Middle frontal gyrus (tissue), 1 donor: ENCODE measurements around the gene SPIN3.
A peak's percentile ranks its signal among the peaks of the same experiment; 100 is the strongest.
"Not testable (repeated sequence)": the region's sequence is repeated elsewhere in the genome, so short reads cannot be mapped to it uniquely, and the experiment has no call there.

Experiments used
- DNase-seq: peaks from one replicate; pipeline ENCODE4 v3.0.0-alpha.2; 2015; ENCODE audit warnings: low spot score; ENCODE audit errors: extremely low spot score

SPIN3 gene

GRCh38 chrX:56995271-56995994, at the start of gene SPIN3:
Gene SPIN3, minus strand, starts transcription at chrX:56995541. Its CDS starts 594 bp downstream, at chrX:56994947.
- peak; percentile 53 for DNase-seq

- no peak for DNase-seq
Observed at GRCh38 chrX:57044245-57044644, 48.9 kb upstream of the SPIN3 start.

DNA sequence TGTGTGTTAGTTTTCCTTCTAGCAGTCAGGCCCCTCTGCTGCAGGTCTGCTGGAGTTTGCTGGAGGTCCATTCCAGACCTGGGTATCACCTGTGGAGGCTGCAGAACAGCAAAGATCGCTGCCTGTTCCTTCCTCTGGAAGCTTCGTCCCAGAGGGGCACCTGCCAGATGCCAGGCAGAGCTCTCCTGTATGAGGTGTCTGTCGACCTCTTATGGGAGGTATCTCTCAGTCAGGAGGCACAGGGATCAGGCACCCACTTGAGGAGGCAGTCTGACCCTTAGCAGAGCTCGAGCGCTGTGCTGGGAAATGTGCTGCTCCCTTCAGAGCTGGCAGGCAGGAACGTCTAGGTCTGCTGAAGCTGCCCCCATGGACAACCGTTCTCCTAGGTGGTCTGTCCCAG, 41.9 kb upstream of the SPIN3 start:
- DNase-seq, result not testable (repeated sequence)

- DNase-seq, result no peak
Observed at GRCh38 chrX:56994375-56995270, 718 bp downstream of the SPIN3 start.

DNA sequence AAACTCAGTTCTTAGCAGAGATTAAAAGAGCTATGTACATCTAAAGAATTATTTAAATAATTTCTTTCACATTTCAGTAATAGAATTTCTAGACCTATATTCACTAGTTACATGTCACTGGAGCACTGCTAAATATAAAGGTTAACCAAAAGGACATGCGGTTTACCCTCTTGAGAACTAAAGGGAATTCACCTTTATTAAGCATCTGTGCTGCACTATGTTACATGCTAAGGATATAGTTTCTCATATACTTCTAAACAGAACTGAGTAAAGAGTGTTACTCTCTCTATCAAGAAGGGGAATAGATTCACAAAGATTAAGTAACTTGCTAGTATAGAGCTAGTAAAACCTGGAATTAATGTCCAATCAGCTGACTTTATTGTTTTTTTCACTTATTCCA, 7.6 kb downstream of the SPIN3 start:
- no peak for DNase-seq

DNA sequence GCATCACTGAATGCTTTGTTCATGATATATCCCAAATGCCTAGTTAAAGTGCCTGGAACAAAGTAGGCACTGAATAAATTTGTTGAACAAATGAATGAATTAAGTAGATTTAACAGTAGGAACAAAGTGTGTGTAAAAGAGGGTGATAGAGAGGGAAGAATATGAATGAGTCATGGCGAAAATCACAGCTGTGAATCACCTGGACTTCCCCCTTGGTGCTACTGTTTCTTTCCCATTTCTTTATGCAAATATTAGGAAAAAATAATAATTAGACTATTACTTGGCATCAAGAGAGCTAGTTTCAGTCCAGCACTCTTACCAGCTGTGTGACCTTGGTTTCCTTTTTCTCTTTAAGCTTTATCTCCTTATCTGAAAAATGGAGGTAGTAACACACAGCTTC, 9.2 kb downstream of the SPIN3 start:
- no peak for DNase-seq

GRCh38 chrX:56978172-56978571, 17.2 kb downstream of the SPIN3 start:
- DNase-seq, result no peak

DNA sequence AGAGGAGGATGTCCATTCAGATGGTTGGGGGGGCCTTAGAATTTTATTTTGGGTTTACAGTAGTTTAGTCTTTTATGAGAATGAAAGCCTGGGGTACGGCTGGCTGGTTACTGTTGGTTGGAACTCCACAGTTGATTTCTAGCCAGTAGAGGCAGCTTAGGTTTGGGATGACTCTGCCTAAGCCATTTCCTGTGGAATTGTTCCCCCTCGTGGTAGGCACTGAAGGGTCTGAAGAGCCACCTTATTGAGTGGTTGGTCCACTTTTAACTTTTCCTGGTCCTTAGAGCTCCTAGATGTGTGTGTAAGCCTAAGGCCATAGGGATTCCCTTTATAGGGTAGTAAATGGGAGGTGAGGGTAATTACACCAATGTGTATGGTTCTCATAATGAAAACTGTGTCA, 19.7 kb downstream of the SPIN3 start:
- no peak for DNase-seq

DNA sequence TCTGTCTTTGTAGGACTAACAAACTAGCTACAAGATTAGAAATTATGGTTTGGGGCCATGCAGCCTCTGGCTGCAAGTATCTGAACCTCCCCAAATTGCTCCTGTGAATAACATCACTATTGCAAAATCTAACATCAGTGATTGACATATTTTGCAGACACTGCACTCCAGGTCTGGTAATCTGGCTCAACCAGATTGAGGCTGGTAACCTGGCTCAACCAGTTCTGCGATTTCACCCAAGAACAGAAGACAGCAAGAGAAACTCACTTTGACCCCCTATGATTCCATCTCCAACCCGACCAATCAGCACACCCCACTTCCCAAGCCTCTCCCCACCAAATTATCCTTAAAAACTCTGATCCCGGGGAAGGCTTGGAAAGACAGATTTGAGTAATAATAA, 20.9 kb downstream of the SPIN3 start:
- no peak for DNase-seq

GRCh38 chrX:56969559-56969958, 25.8 kb downstream of the SPIN3 start:
- no peak for DNase-seq

DNA sequence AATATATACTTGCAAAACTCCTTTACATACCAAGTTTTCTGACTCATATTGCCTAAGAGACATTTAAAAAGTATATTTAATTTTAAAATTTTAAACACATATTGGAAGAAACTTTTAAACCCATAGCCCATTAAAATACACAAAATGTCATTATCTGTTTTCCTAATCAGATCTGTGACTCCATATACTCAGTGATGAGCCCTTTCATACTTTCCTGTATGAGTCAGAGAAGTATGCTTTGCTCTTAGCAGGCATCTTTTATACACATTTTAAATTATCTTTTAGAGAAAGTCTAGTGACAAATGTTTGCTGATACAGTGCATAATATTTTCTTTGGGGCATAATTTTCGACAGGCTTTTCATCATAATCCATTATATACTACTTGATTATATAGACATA, 26.4 kb downstream of the SPIN3 start:
- no peak for DNase-seq

- no peak for DNase-seq
Observed at GRCh38 chrX:56963377-56963776, 32.0 kb downstream of the SPIN3 start.

DNA sequence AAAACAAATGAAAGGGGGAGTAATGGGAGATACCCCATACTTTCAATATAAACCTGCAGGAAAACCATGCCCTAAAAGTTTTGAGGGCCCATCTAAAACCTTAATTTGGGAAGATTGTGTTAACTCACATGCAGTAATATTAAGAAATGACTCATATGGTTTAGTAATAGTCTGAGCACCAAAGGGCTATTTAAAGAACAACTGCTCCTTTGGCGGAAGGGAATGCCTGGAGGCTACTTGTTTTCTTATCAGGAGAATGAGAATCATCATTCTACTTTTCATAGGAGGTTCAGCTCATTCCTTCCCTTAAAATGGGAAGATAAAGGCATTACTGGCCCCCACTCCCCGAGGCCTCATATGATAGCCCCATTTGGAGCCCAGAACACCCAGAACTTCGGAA, 47.6 kb downstream of the SPIN3 start:
- DNase-seq, result no peak

- DNase-seq, result not testable (repeated sequence)
Observed at GRCh38 chrX:56946201-56946600, 49.1 kb downstream of the SPIN3 start.

DNA sequence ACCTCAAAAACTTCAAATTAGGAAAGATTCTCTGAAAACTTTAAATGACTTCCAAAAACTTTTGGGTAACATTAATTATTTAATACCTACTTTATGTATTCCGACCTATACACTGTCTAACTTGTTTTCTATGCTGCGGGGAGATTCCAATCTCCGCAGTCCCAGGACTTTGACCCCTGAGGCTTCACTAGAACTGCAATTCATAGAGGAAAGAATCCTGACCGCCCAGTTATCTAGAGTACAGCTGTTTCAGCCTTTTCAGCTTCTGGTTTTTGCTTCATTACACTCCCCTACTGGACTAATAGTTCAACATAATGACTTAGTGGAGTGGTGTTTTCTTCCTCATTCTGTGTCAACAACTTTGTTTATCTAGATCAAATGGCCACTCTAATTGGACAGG, 50.1 kb downstream of the SPIN3 start:
- DNase-seq, result not testable (repeated sequence)

DNA sequence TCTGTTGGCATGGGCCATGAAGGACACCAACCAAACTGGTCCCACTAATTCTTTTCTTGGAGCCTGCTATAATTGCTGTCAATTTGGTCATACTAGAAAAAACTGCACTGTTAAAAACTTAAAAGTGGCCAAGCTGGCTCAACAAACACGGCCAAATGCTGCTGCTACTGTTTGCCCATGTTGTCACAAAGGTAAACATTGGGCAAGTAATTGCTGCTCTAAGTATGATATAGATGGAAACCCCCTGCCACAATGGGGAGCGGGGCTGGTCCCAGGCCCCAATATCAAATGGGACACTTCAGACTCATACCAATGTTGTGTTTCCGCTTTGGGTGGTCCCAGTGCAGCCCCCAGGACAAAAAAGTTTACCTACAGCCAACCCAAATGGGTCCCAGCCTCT, 52.1 kb downstream of the SPIN3 start:
- DNase-seq, result no peak
